ENCODE data around the gene C1orf87. TPM values are rescaled to one million over a fixed set of nuclear protein-coding genes. Genes with fewer than 3 reads are reported as not detected.

Gene C1orf87, protein sequence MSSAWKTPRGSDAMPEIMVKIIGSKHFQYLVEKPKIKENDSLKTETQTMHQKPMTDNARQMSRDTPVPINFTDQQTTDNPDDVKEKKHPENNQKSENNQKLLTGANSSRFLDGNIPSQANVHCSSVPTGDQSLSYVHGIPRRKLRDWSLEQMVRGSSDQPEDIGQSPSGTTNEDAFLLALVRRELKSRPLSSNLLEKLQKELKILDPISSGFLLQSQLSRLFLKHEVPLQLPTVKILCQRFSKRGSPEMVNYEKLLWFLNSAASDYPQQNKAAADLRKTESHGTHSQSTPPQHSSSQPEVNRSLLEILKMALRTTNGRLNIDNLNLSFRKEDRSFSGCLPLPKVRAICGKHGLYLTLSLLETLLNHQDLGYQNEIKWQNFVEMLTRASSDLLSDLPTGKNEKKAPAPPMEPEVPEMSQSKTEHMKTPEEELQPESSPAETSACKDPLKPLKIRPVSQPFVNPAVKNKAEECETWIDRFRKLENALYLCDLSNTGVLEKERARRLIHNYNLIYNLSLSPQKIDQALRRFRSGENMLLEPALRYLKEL
- polyA plus RNA-seq (2013, experiment 1 of 4), result not detected
- polyA plus RNA-seq (2013, experiment 2 of 4), result not detected
- polyA plus RNA-seq (2013, experiment 3 of 4), result not detected
- not detected for polyA plus RNA-seq (2013, experiment 4 of 4)

DNA sequence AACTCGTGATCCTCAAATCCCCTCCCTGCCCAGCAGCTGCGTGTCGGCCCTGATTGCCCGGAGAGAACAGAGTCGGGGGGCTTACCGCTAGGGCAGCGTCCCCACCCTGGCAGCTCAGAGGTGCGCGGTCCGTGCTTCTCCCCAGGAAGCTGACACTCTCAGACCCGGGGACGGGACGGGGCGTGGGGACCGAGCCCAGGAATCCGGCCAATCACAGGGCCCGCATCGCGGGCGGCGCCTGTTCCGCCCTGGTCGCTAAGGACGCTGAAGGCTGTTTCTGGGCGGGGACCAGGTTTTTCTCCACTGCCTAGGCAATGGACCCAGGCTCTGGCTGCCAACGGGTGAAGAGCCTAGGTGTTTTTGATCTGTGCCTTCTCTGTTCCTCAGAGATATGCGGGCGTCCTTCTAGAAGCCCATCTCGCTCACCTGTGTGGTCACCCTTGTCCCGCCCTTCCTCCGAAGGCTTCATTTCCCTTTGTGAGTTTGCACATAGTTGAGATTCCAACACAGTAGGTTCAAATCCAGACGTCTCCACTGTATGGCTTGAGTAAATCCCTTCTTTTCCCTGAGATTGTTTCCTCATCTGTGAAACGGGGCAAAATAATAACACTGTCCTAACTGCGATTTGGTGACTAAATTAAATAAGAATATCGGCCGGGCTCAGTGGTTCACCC, at the start of gene C1orf87:
Gene C1orf87 (minus strand): TSS at position 166 of the 674 bp plus-strand sequence. CDS start 1,127 bp downstream, outside the sequence.
- Histone ChIP-seq H3K27me3 (ENCODE audit: control insufficient read depth, insufficient read depth, low read length, poor library complexity, severe bottlenecking) (peaks cover 24% of the 10 kb centered on the region), H3K27ac (ENCODE audit: insufficient read depth, low read depth, low read length, poor library complexity, severe bottlenecking) (no peak within 1 kb of the TSS), H3K4me3 (ENCODE audit: insufficient read depth, low read depth, low read length) (peak within 1 kb of the TSS; percentile 34), H3K9me3 (ENCODE audit: control insufficient read depth, low read length) (no peaks in the 10 kb centered on the region), H3K36me3 (ENCODE audit: control insufficient read depth, insufficient read depth, low read length) (no peaks in the 10 kb centered on the region), H3K4me1 (ENCODE audit: control insufficient read depth, insufficient read depth, low read length) (no peaks in the 10 kb centered on the region)
- 22 to 24% methylated on average over 36 of the region's 36 CpGs for WGBS, 2 experiments

GRCh38 chr1:60118085-60118484, 44.5 kb upstream of the C1orf87 start:
- H3K9me3 ChIP-seq (ENCODE audit: control insufficient read depth, low read length), result no peaks in the 10 kb centered on the region
- 88 to 92% methylated on average over 4 of the region's 4 CpGs for WGBS, 2 experiments

DNA sequence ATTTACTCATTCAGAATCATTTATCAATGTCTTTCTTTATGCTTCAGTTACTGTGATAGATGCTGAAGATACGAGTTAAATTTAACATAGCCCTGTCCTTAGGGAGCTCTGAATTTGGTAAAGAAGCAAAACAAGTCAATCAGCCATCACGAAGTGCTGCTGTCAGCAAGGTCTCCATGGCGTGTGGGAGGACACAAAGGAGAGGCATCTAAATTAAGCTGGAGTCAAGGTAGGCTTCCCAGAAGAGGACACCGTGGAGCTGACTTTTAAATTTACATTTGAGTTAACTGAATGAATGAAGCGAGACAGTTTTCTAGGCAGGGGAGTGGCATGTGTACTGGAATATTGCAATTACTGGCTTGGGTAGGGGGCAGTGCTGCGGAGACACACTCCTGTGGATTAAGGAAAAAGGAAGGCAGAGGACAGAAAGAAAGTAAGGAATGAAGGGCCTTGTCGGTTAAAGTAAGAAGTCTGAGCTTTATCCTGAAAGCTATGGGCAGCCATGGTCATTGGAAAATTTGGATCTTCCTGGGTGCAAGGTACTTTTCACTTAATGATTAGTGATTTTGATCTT, 41.3 kb upstream of the C1orf87 start:
- Histone ChIP-seq H3K27ac (ENCODE audit: insufficient read depth, low read depth, low read length, poor library complexity, severe bottlenecking) (no peak overlapping the region), H3K4me3 (ENCODE audit: insufficient read depth, low read depth, low read length) (no peak overlapping the region), H3K9me3 (ENCODE audit: control insufficient read depth, low read length) (no peaks in the 10 kb centered on the region), H3K27me3 (ENCODE audit: control insufficient read depth, insufficient read depth, low read length, poor library complexity, severe bottlenecking) (no peaks in the 10 kb centered on the region), H3K36me3 (ENCODE audit: control insufficient read depth, insufficient read depth, low read length) (no peaks in the 10 kb centered on the region), H3K4me1 (ENCODE audit: control insufficient read depth, insufficient read depth, low read length) (no peaks in the 10 kb centered on the region)
- 41 to 42% methylated on average over 7 of the region's 7 CpGs for WGBS, 2 experiments

More at GRCh38 chr1:60118085-60118484, 44.5 kb upstream of the C1orf87 start:
- H3K27ac ChIP-seq (ENCODE audit: insufficient read depth, low read depth, low read length, poor library complexity, severe bottlenecking), result no peak overlapping the region
- no peaks in the 10 kb centered on the region for H3K27me3 ChIP-seq (ENCODE audit: control insufficient read depth, insufficient read depth, low read length, poor library complexity, severe bottlenecking)
- H3K4me3 ChIP-seq (ENCODE audit: insufficient read depth, low read depth, low read length), result no peak overlapping the region
- H3K36me3 ChIP-seq (ENCODE audit: control insufficient read depth, insufficient read depth, low read length), result no peaks in the 10 kb centered on the region
- no peaks in the 10 kb centered on the region for H3K4me1 ChIP-seq (ENCODE audit: control insufficient read depth, insufficient read depth, low read length)

DNA sequence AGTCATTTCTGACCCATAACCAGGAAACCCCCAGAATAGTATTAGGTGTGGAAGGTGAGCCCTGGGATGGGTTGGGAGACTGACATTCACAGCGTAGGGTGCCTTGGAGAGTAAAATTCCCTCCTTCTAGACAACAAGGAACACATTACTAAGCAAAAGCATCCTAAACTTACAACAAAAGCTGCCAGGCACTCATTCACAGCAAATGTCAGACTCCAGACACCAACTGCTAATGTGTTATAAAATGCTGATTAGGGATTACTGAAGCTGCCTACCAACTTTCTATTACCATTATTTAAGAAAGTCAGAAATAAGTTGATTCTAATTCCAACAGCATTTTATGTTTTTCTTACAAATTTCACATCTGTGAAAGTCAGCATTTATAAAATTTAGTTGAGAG, 40.0 kb upstream of the C1orf87 start:
- no peak overlapping the region for H3K4me3 ChIP-seq (ENCODE audit: insufficient read depth, low read depth, low read length)
- no peaks in the 10 kb centered on the region for H3K27me3 ChIP-seq (ENCODE audit: control insufficient read depth, insufficient read depth, low read length, poor library complexity, severe bottlenecking)
- no peaks in the 10 kb centered on the region for H3K4me1 ChIP-seq (ENCODE audit: control insufficient read depth, insufficient read depth, low read length)
- no peaks in the 10 kb centered on the region for H3K9me3 ChIP-seq (ENCODE audit: control insufficient read depth, low read length)
- 83 to 86% methylated on average over 1 of the region's 1 CpG for WGBS, 2 experiments
- H3K36me3 ChIP-seq (ENCODE audit: control insufficient read depth, insufficient read depth, low read length), result no peaks in the 10 kb centered on the region
- H3K27ac ChIP-seq (ENCODE audit: insufficient read depth, low read depth, low read length, poor library complexity, severe bottlenecking), result no peak overlapping the region

DNA sequence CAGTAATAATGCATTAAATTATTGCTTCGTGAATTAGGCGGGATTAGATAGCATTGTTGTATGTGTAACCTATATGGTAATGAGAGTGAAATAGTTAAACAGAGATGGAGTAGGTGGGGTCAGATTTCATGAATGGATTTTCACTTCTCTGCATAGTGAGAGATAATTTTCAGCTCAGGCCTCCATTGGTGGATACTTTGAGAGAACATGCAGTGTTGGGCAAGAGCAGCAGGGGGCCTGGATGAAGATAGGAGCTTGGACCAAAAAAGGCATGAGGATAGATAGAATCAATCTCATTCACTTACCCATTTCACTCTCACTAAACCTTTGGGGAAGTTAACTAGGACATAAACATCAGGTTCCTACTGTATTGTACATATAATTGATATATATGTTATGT, 39.5 kb upstream of the C1orf87 start:
- Histone ChIP-seq H3K27ac (ENCODE audit: insufficient read depth, low read depth, low read length, poor library complexity, severe bottlenecking) (no peak overlapping the region), H3K9me3 (ENCODE audit: control insufficient read depth, low read length) (no peaks in the 10 kb centered on the region), H3K27me3 (ENCODE audit: control insufficient read depth, insufficient read depth, low read length, poor library complexity, severe bottlenecking) (no peaks in the 10 kb centered on the region), H3K4me1 (ENCODE audit: control insufficient read depth, insufficient read depth, low read length) (no peaks in the 10 kb centered on the region), H3K4me3 (ENCODE audit: insufficient read depth, low read depth, low read length) (no peak overlapping the region), H3K36me3 (ENCODE audit: control insufficient read depth, insufficient read depth, low read length) (no peaks in the 10 kb centered on the region)
- WGBS, 2 experiments, result 92 to 97% methylated on average over 2 of the region's 2 CpGs

DNA sequence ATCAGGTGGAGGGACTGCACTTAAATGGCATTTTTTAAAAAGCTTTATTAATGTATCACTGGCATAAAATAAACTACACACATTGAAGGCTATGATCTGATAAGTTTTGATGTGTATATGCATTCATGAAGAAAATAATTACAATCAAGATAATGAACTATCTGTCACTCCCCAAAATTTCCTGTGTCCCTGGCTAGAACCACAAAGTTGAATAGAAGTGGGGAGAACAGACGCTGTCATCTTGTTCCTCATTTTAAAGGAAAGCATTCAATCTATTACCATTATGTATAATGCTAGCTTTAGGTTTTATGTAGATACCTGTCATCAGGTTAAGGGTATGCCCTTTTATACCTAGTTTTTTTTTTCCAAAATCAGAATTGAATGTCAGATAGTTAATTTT, 38.1 kb upstream of the C1orf87 start:
- Histone ChIP-seq H3K27ac (ENCODE audit: insufficient read depth, low read depth, low read length, poor library complexity, severe bottlenecking) (no peak overlapping the region), H3K9me3 (ENCODE audit: control insufficient read depth, low read length) (no peaks in the 10 kb centered on the region), H3K4me1 (ENCODE audit: control insufficient read depth, insufficient read depth, low read length) (no peaks in the 10 kb centered on the region), H3K36me3 (ENCODE audit: control insufficient read depth, insufficient read depth, low read length) (no peaks in the 10 kb centered on the region), H3K27me3 (ENCODE audit: control insufficient read depth, insufficient read depth, low read length, poor library complexity, severe bottlenecking) (no peaks in the 10 kb centered on the region), H3K4me3 (ENCODE audit: insufficient read depth, low read depth, low read length) (no peak overlapping the region)
- no CpG with 5 or more reads among the region's 1 CpG for WGBS, 2 experiments

DNA sequence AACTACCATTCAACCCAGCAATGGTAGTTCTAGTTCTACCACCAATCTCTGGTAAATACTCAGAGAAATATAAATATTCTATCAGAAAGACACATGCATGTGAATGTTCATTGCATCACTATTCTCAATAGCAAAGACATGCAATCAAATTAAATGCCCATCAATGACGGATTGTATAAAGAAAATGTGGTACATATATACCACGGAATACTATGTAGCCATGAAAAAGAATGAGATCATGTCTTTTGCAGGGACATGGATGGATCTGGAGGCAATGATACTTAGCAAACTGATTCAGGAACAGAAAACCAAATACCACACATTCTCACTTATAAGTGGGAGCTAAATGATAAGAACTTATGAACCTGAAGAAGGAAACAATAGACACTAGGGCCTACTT, 37.5 kb upstream of the C1orf87 start:
- Histone ChIP-seq H3K27me3 (ENCODE audit: control insufficient read depth, insufficient read depth, low read length, poor library complexity, severe bottlenecking) (no peaks in the 10 kb centered on the region), H3K4me1 (ENCODE audit: control insufficient read depth, insufficient read depth, low read length) (no peaks in the 10 kb centered on the region), H3K9me3 (ENCODE audit: control insufficient read depth, low read length) (no peaks in the 10 kb centered on the region), H3K36me3 (ENCODE audit: control insufficient read depth, insufficient read depth, low read length) (no peaks in the 10 kb centered on the region), H3K4me3 (ENCODE audit: insufficient read depth, low read depth, low read length) (no peak overlapping the region), H3K27ac (ENCODE audit: insufficient read depth, low read depth, low read length, poor library complexity, severe bottlenecking) (no peak overlapping the region)
- WGBS, 2 experiments, result 97 to 100% methylated on average over 2 of the region's 2 CpGs

- WGBS, 2 experiments, result 89 to 92% methylated on average over 3 of the region's 3 CpGs
- Histone ChIP-seq H3K36me3 (ENCODE audit: control insufficient read depth, insufficient read depth, low read length) (no peaks in the 10 kb centered on the region), H3K4me1 (ENCODE audit: control insufficient read depth, insufficient read depth, low read length) (no peaks in the 10 kb centered on the region), H3K27me3 (ENCODE audit: control insufficient read depth, insufficient read depth, low read length, poor library complexity, severe bottlenecking) (no peaks in the 10 kb centered on the region), H3K27ac (ENCODE audit: insufficient read depth, low read depth, low read length, poor library complexity, severe bottlenecking) (no peak overlapping the region), H3K4me3 (ENCODE audit: insufficient read depth, low read depth, low read length) (no peak overlapping the region), H3K9me3 (ENCODE audit: control insufficient read depth, low read length) (no peaks in the 10 kb centered on the region)
These were observed 34.6 kb upstream of the C1orf87 start for GRCh38 chr1:60108196-60108595.

GRCh38 chr1:60103186-60103585, 29.6 kb upstream of the C1orf87 start:
- Histone ChIP-seq H3K4me1 (ENCODE audit: control insufficient read depth, insufficient read depth, low read length) (no peaks in the 10 kb centered on the region), H3K9me3 (ENCODE audit: control insufficient read depth, low read length) (no peaks in the 10 kb centered on the region), H3K27ac (ENCODE audit: insufficient read depth, low read depth, low read length, poor library complexity, severe bottlenecking) (no peak overlapping the region), H3K4me3 (ENCODE audit: insufficient read depth, low read depth, low read length) (no peak overlapping the region), H3K36me3 (ENCODE audit: control insufficient read depth, insufficient read depth, low read length) (no peaks in the 10 kb centered on the region), H3K27me3 (ENCODE audit: control insufficient read depth, insufficient read depth, low read length, poor library complexity, severe bottlenecking) (no peaks in the 10 kb centered on the region)
- 88 to 90% methylated on average over 2 of the region's 2 CpGs for WGBS, 2 experiments
